ENCODE data around the gene TNFRSF1A. TPM values are rescaled to one million over a fixed set of nuclear protein-coding genes. Genes with fewer than 3 reads are reported as not detected.

Gene TNFRSF1A
- total RNA-seq, 1 experiment from 2014 or later, result 59.9 TPM

DNA sequence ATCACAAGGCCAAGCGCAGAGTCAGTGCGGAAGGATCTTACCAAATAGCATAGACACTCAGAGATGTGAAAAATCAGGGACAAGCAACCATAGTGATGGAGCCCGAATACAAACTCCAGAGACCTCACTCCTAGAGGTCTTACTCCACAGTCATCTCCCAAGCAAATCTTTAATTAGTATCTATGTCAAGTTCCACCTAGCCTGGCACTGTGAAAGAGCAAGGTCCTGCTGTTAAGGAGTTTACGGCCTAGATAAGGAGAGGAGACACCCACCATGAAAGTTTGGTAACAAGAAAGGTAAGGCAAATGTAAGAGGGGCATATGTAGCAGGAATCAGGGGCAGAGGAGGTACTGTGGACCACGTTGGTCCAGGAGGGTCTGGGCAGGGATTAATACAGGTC lies 38.8 kb downstream of the TNFRSF1A start:
- no peak overlapping the region for H3K4ac ChIP-seq (ENCODE audit: low read depth, low read length)

More for the DNA sequence above, 38.8 kb downstream of the TNFRSF1A start:
- Histone ChIP-seq H3K9ac (ENCODE audit: extremely low read depth, insufficient read length, low read length) (no peak overlapping the region), H4K91ac (ENCODE audit: insufficient read length, low read depth, low read length) (no peak overlapping the region), H3K23ac (ENCODE audit: insufficient read length, low read depth, low read length) (no peak overlapping the region), H3K79me1 (ENCODE audit: insufficient read depth, low read depth, low read length, poor library complexity, severe bottlenecking) (no peaks in the 10 kb centered on the region), H3K18ac (ENCODE audit: insufficient read length, low read depth, low read length) (no peak overlapping the region), H2AFZ (ENCODE audit: low read length) (no peak overlapping the region), H4K8ac (replicated peaks; ENCODE audit: insufficient read length, low read depth, low read length) (no peak overlapping the region), H3K4me1 (ENCODE audit: insufficient read depth, low read length) (no peaks in the 10 kb centered on the region), H2BK20ac (ENCODE audit: low read depth, low read length, poor library complexity, severe bottlenecking) (no peak overlapping the region), H4K5ac (ENCODE audit: insufficient read length, low read depth, low read length) (no peak overlapping the region), H2BK120ac (ENCODE audit: low read depth, low read length, poor library complexity, severe bottlenecking) (no peak overlapping the region), H2BK12ac (ENCODE audit: insufficient read length, low read depth, low read length) (no peak overlapping the region), H2BK15ac (ENCODE audit: low read depth, low read length) (no peak overlapping the region), H3T11ph (ENCODE audit: low read length) (no peak overlapping the region), H3K27me3 (ENCODE audit: insufficient read depth, low read length) (no peaks in the 10 kb centered on the region), H2AK5ac (ENCODE audit: insufficient read length, low read length) (no peak overlapping the region), H3K27ac (ENCODE audit: insufficient read length, low read depth, low read length) (no peak overlapping the region), H3K4me2 (ENCODE audit: insufficient read depth, insufficient read length, low read length) (no peak overlapping the region), H3K79me2 (ENCODE audit: insufficient read depth, low read length) (no peaks in the 10 kb centered on the region), H3K23me2 (ENCODE audit: insufficient read length, low read depth, low read length, poor library complexity, severe bottlenecking) (no peaks in the 10 kb centered on the region), H3K14ac (ENCODE audit: insufficient read depth, low read length) (no peak overlapping the region), H4K20me1 (ENCODE audit: control insufficient read depth, insufficient read depth, insufficient read length) (no peaks in the 10 kb centered on the region), H3K56ac (ENCODE audit: insufficient read length, low read depth, low read length) (no peak overlapping the region), H3K9me3 (ENCODE audit: control insufficient read depth, low read depth, low read length) (no peaks in the 10 kb centered on the region), H2BK5ac (ENCODE audit: insufficient read length, low read length) (no peak overlapping the region)
- peaks cover 6% of the 10 kb centered on the region for H3K27me3 Mint-ChIP-seq (ENCODE audit: low read depth)
- H3K9me3 Mint-ChIP-seq, result no peaks in the 10 kb centered on the region; a peak in 1 of 5 replicates
- TF ChIP-seq, protein P1, sequence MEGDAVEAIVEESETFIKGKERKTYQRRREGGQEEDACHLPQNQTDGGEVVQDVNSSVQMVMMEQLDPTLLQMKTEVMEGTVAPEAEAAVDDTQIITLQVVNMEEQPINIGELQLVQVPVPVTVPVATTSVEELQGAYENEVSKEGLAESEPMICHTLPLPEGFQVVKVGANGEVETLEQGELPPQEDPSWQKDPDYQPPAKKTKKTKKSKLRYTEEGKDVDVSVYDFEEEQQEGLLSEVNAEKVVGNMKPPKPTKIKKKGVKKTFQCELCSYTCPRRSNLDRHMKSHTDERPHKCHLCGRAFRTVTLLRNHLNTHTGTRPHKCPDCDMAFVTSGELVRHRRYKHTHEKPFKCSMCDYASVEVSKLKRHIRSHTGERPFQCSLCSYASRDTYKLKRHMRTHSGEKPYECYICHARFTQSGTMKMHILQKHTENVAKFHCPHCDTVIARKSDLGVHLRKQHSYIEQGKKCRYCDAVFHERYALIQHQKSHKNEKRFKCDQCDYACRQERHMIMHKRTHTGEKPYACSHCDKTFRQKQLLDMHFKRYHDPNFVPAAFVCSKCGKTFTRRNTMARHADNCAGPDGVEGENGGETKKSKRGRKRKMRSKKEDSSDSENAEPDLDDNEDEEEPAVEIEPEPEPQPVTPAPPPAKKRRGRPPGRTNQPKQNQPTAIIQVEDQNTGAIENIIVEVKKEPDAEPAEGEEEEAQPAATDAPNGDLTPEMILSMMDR (conservative IDR thresholded peaks at IDR 0.05), result no peak
- no peaks in the 10 kb centered on the region for H3K36me3 Mint-ChIP-seq (ENCODE audit: insufficient read depth in 1 of 3, low read depth in 3 of 3)
- WGBS (ENCODE audit: extremely low coverage, insufficient read length, low lambda C conversion rate), result no CpG with 5 or more reads among the region's 5 CpGs
- no peak overlapping the region for H3K27ac Mint-ChIP-seq
- H3K4me3 Mint-ChIP-seq, result no peak overlapping the region
- H3K4me1 Mint-ChIP-seq, result peaks cover 8 to 9% of the 10 kb centered on the region in 2 experiments; a peak in 3 of 4 replicates
- DNase-seq, result no peak

All from H9 (cell line).